HG03097 (cell line): Measurements from ENCODE around the gene BCL11A.
A peak's percentile ranks its signal among the peaks of the same experiment; 100 is the strongest.

Experiments used
- ATAC-seq: cut with Tn5 transposase; IDR thresholded peaks from one replicate; pipeline ENCODE4 v1.9.1; 2021; ENCODE audit not compliant: unreplicated experiment, low FRiP score

Gene BCL11A

GRCh38 chr2:60553495-60554073 is at the start of gene BCL11A:
Gene BCL11A, minus strand, starts transcription at chr2:60553654. Its CDS starts 384 bp downstream, at chr2:60553270.
- no peak for ATAC-seq

- no peak for ATAC-seq
These were observed 49.5 kb upstream of the BCL11A start for GRCh38 chr2:60602828-60603532.

- ATAC-seq = no peak
These were observed 48.9 kb upstream of the BCL11A start for GRCh38 chr2:60602388-60602787.

- ATAC-seq = no peak
These were observed 44.8 kb upstream of the BCL11A start for GRCh38 chr2:60598271-60598670.

- ATAC-seq = no peak
These were observed 43.9 kb upstream of the BCL11A start for GRCh38 chr2:60597346-60597745.

GRCh38 chr2:60596411-60596810 is 43.0 kb upstream of the BCL11A start:
- no peak for ATAC-seq

GRCh38 chr2:60595953-60596352 is 42.5 kb upstream of the BCL11A start:
- no peak for ATAC-seq

- no peak for ATAC-seq
These were observed 35.6 kb upstream of the BCL11A start for GRCh38 chr2:60589104-60589503.

GRCh38 chr2:60586081-60586480 is 32.6 kb upstream of the BCL11A start:
- no peak for ATAC-seq

GRCh38 chr2:60585276-60585675 is 31.8 kb upstream of the BCL11A start:
- no peak for ATAC-seq

- ATAC-seq = no peak
These were observed 30.1 kb upstream of the BCL11A start for GRCh38 chr2:60583604-60584003.

GRCh38 chr2:60581433-60582282 is 28.2 kb upstream of the BCL11A start:
- peak; percentile 99 for ATAC-seq

GRCh38 chr2:60577682-60578283 is 24.3 kb upstream of the BCL11A start:
- ATAC-seq = no peak

GRCh38 chr2:60573251-60573650 is 19.8 kb upstream of the BCL11A start:
- ATAC-seq = no peak

- no peak for ATAC-seq
These were observed 16.8 kb upstream of the BCL11A start for GRCh38 chr2:60570251-60570650.

- no peak for ATAC-seq
These were observed 16.2 kb upstream of the BCL11A start for GRCh38 chr2:60569680-60570111.

- ATAC-seq = no peak
These were observed 14.7 kb upstream of the BCL11A start for GRCh38 chr2:60567919-60568768.

GRCh38 chr2:60567096-60567495 is 13.6 kb upstream of the BCL11A start:
- no peak for ATAC-seq

GRCh38 chr2:60565472-60565871 is 12.0 kb upstream of the BCL11A start:
- no peak for ATAC-seq
